Heart left ventricle (tissue), 13 donors: Measurements from ENCODE around the gene ITGA3.

Experiments used
- POLR2A ChIP-seq, 2 donors: fragments of 450-650 bp; IDR thresholded peaks; one replicate each; pipeline ENCODE4 v1.6.1; 2017; ENCODE audit warnings: antibody characterized with exemption in 2 of 2, mild to moderate bottlenecking in 2 of 2, moderate library complexity in 2 of 2
- TF ChIP-seq, protein P1 (sequence below), 12 donors: fragments of 200-600 bp; sonication (generic) in 4 of 12; IDR thresholded peaks; one replicate each; pipeline versions ENCODE4 v1.5.0 to v1.8.0; 2018 to 2022; ENCODE audit warnings: antibody characterized with exemption in 12 of 12, mild to moderate bottlenecking in 5 of 12
- donor health status: ischemic (EF 13 %, LVEDD 7.1; RV severe dilation, severe dysfunction).
- donor health status: DM: no; HTN: yes; CAD: no.
- donor health status: DM: no; HTN: no; CAD: no.
- donor health status: ischemic (EF 25% LVEDD 6.9; RV normal size, moderate dysfunction).
- donor health status: ischemic (EF 25% LVEDD 5.7; RV mildly dilated, moderate dysfunction).
- donor health status: ischemic (EF 35%, LVEDD 5.7; RV mildly dilated, moderate dysfunction).
- donor health status: nonischemic (EF 11% LVEDD 7.7; RV severe dilation, severe dysfunction).
- donor health status: DM: yes; HTN: yes; CAD: no.
- donor health status: PGD.
- donor health status: ischemic (EF 29% LVEDD 5.4; RV normal size, mild dysfunction).
- donor health status: nonischemic (EF 23%, LVEDD 6.1; RV moderate dilation, normal function).

DNA sequence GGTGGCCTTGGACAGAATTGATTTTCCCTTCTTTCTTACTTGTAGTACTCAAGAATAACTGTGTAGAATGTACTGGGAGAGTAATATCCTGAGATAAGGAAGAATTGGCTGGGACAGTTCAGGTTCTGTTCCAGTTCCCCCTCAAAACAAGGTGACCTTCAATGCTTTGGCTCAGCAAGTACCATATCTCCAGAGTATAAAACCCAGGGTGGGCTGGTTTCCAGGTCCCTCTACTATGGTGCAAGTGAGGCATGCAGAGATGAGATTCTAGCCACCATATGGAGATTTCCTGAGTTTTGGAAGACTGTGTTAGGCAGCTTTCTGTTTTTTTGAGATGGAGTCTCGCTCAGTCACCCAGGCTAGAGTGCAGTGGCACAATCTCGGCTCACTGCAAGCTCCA lies 42.8 kb upstream of the ITGA3 start:
- no peak for TF ChIP-seq POLR2A (IDR thresholded peaks at IDR 0.05)
- TF ChIP-seq, protein P1, sequence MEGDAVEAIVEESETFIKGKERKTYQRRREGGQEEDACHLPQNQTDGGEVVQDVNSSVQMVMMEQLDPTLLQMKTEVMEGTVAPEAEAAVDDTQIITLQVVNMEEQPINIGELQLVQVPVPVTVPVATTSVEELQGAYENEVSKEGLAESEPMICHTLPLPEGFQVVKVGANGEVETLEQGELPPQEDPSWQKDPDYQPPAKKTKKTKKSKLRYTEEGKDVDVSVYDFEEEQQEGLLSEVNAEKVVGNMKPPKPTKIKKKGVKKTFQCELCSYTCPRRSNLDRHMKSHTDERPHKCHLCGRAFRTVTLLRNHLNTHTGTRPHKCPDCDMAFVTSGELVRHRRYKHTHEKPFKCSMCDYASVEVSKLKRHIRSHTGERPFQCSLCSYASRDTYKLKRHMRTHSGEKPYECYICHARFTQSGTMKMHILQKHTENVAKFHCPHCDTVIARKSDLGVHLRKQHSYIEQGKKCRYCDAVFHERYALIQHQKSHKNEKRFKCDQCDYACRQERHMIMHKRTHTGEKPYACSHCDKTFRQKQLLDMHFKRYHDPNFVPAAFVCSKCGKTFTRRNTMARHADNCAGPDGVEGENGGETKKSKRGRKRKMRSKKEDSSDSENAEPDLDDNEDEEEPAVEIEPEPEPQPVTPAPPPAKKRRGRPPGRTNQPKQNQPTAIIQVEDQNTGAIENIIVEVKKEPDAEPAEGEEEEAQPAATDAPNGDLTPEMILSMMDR (IDR thresholded peaks at IDR 0.05): no peak
